SK-N-SH (cell line): ENCODE measurements around the gene MAGI2. TPM values are rescaled to one million over a fixed set of nuclear protein-coding genes. Genes with fewer than 3 reads are reported as not detected.
A peak's percentile ranks its signal among the peaks of the same experiment; 100 is the strongest.

Experiments used
- CTCF ChIA-PET: fragments of 300-600, 350-600 bp; formaldehyde crosslinking; extraction: SDS; loops from one replicate; lab custom pipeline; 2021; lab: Yijun Ruan, JAX
- POLR2A ChIA-PET: fragments of 350-600 bp; sonication (Branson Sonifier 250); formaldehyde crosslinking; extraction: SDS; loops from one replicate; lab custom pipeline; 2020; ENCODE audit warnings: antibody characterized with exemption, inconsistent platforms; lab: Yijun Ruan, JAX
- DNase-seq: peaks from one replicate; pipeline ENCODE4 v3.0.0; 2012
- H2AFZ ChIP-seq: fragments of 200-600 bp; sonication (generic); 2 replicates; pipeline ENCODE4 v1.8.1; 2016; ENCODE audit warnings: antibody characterized with exemption, mild to moderate bottlenecking, low read depth
- H3F3A ChIP-seq: fragments of 200-600 bp; sonication (generic); replicated peaks from 2 replicates; pipeline ENCODE3; 2016; ENCODE audit warnings: antibody characterized with exemption, mild to moderate bottlenecking; ENCODE audit not compliant: insufficient read depth
- H3K27ac ChIP-seq, 2 experiments: fragments of 200-500 bp in 1 of 2; fragments of 200-600 bp in 1 of 2; sonication (Bioruptor generic) in 1 of 2; sonication (generic), shearing (Covaris generic) in 1 of 2; 2 replicates each; pipeline versions ENCODE4 v1.5.1 to v1.6.1; 2014 to 2016; ENCODE audit warnings: low read depth in 2 of 2, inconsistent platforms in 1 of 2, low read length in 1 of 2, mild to moderate bottlenecking in 1 of 2, mixed read lengths in 1 of 2
- H3K27me3 ChIP-seq: fragments of 200-600 bp; sonication (generic), shearing (Covaris generic); 2 replicates; pipeline ENCODE4 v1.6.1; 2016; ENCODE audit warnings: mixed run types; ENCODE audit not compliant: insufficient read depth
- H3K36me3 ChIP-seq, 2 experiments: fragments of 200-500 bp in 1 of 2; fragments of 200-600 bp in 1 of 2; sonication (Bioruptor generic) in 1 of 2; sonication (generic) in 1 of 2; replicated peaks in 1 of 2; 2 replicates each; pipeline versions ENCODE3 to v1.5.1; 2014 to 2016; ENCODE audit warnings: low read length in 1 of 2, mild to moderate bottlenecking in 1 of 2; ENCODE audit not compliant: insufficient read depth in 2 of 2, control insufficient read depth in 1 of 2
- H3K4me1 ChIP-seq, 2 experiments: fragments of 200-500 bp in 1 of 2; fragments of 200-600 bp in 1 of 2; sonication (Bioruptor generic) in 1 of 2; sonication (generic), shearing (Covaris generic) in 1 of 2; 2 replicates each; pipeline versions ENCODE4 v1.5.1 to v1.6.1; 2014 to 2016; ENCODE audit warnings: low read depth in 1 of 2, low read length in 1 of 2, mixed run types in 1 of 2; ENCODE audit not compliant: insufficient read depth in 2 of 2, control insufficient read depth in 1 of 2
- H3K4me2 ChIP-seq: fragments of 200-600 bp; sonication (generic), shearing (Covaris generic); 2 replicates; pipeline ENCODE4 v1.6.1; 2017; ENCODE audit warnings: mixed run types
- H3K4me3 ChIP-seq, 2 experiments: fragments of 200-500 bp in 1 of 2; fragments of 200-600 bp in 1 of 2; sonication (Bioruptor generic) in 1 of 2; sonication (generic), shearing (Covaris generic) in 1 of 2; 2 replicates each; pipeline versions ENCODE4 v1.5.1 to v1.8.1; 2014 to 2016; ENCODE audit warnings: low read depth in 2 of 2, inconsistent platforms in 1 of 2, low read length in 1 of 2, mild to moderate bottlenecking in 1 of 2, mixed read lengths in 1 of 2, moderate library complexity in 1 of 2
- H3K79me2 ChIP-seq: fragments of 200-600 bp; sonication (generic); 2 replicates; pipeline ENCODE4 v1.8.1; 2017; ENCODE audit warnings: mild to moderate bottlenecking; ENCODE audit not compliant: insufficient read depth
- H3K9ac ChIP-seq: fragments of 200-600 bp; sonication (generic); 2 replicates; pipeline ENCODE4 v1.6.1; 2017; ENCODE audit warnings: mixed run types
- H3K9me2 ChIP-seq: fragments of 200-600 bp; sonication (generic); 2 replicates; pipeline ENCODE4 v1.6.1; 2017; ENCODE audit warnings: mixed run types
- H3K9me3 ChIP-seq: fragments of 200-600 bp; sonication (generic); 2 replicates; pipeline ENCODE4 v1.6.1; 2017; ENCODE audit warnings: mixed run types, mild to moderate bottlenecking, moderate library complexity
- H4K20me1 ChIP-seq: fragments of 200-600 bp; sonication (generic); 2 replicates; pipeline ENCODE4 v1.6.1; 2017; ENCODE audit warnings: mild to moderate bottlenecking, mixed run types; ENCODE audit not compliant: insufficient read depth
- ELF1 ChIP-seq: IDR thresholded peaks from 2 replicates; pipeline ENCODE4 v1.4.0; 2012
- EZH2phosphoT487 ChIP-seq: fragments of 200-600 bp; sonication (generic); IDR thresholded peaks from 2 replicates; pipeline ENCODE4 v1.6.1; 2017; ENCODE audit warnings: low read depth, mixed run types, mild to moderate bottlenecking, antibody characterized with exemption, moderate library complexity, borderline replicate concordance
- FOSL2 ChIP-seq: IDR thresholded peaks from 2 replicates; pipeline ENCODE4 v1.4.0; 2012; ENCODE audit warnings: low read depth, mild to moderate bottlenecking, moderate library complexity, borderline replicate concordance
- GABPA ChIP-seq: IDR thresholded peaks from 2 replicates; pipeline ENCODE4 v1.4.0; 2012; ENCODE audit warnings: low read depth, mild to moderate bottlenecking
- GATA2 ChIP-seq: sonication (generic); formaldehyde crosslinking; IDR thresholded peaks from 2 replicates; pipeline ENCODE4 v1.5.0; 2020; ENCODE audit warnings: mild to moderate bottlenecking, missing genetic modification reagents
- IRF3 ChIP-seq: fragments of 150-350 bp; IDR thresholded peaks from 2 replicates; pipeline ENCODE4 v1.6.1; 2016; ENCODE audit warnings: mild to moderate bottlenecking, low read depth, low read length
- MAX ChIP-seq: IDR thresholded peaks from 2 replicates; pipeline ENCODE4 v1.4.0; 2012; ENCODE audit warnings: low read depth
- NFIC ChIP-seq: IDR thresholded peaks from 2 replicates; pipeline ENCODE4 v1.4.0; 2012; ENCODE audit warnings: borderline replicate concordance
- REST ChIP-seq: IDR thresholded peaks from 2 replicates; pipeline ENCODE4 v1.6.1; 2012; ENCODE audit warnings: mild to moderate bottlenecking, low read depth, low read length, moderate library complexity
- SMC3 ChIP-seq: IDR thresholded peaks from 2 replicates; pipeline ENCODE4 v1.6.1; 2012; ENCODE audit warnings: low read depth, low read length, improper control_type of control experiment
- TAF1 ChIP-seq: IDR thresholded peaks from 2 replicates; pipeline ENCODE4 v1.6.1; 2012; ENCODE audit warnings: low read depth, mild to moderate bottlenecking, low read length, moderate library complexity, borderline replicate concordance
- YY1 ChIP-seq: IDR thresholded peaks from 2 replicates; pipeline ENCODE4 v1.4.0; 2012; ENCODE audit warnings: low read depth, mild to moderate bottlenecking
- ZBTB33 ChIP-seq: IDR thresholded peaks from 2 replicates; pipeline ENCODE4 v1.4.0; 2012; ENCODE audit warnings: low read depth, borderline replicate concordance
- WGBS: methylation state at CpG from one replicate; pipeline ENCODE4 v1.1.6; 2017; ENCODE audit warnings: low lambda C conversion rate; 5-methylcytosine and 5-hydroxymethylcytosine counted together
- polyA plus RNA-seq, 3 experiments: library from polyadenylated mRNA; depleted of rRNA; stranded (reverse); fragments of >200 nt; gene quantifications; 2 replicates each; pipeline ENCODE4 v1.2.3, GENCODE V29; 2012

MAGI2 gene
- polyA plus RNA-seq, 1 of the 3 experiments (the other 2 are of a cell fraction) = 1.1 TPM

- no peak for TF ChIP-seq MAX
- TF ChIP-seq REST = no peak
- no peak for TF ChIP-seq GABPA
- TF ChIP-seq YY1 = no peak
- TF ChIP-seq GATA2 (CRISPR knock-in tag) = no peak
- no peak for TF ChIP-seq SMC3
- TF ChIP-seq ELF1 = no peak
- no peak for TF ChIP-seq IRF3
- no peak for TF ChIP-seq TAF1
- no peak for TF ChIP-seq FOSL2
- H3K79me2 ChIP-seq = no peaks in the 10 kb centered on the region
- 88% methylated on average over 5 of the region's 5 CpGs for WGBS
- no peaks in the 10 kb centered on the region for H3F3A ChIP-seq
- H3K9me3 ChIP-seq = no peaks in the 10 kb centered on the region
- H3K4me2 ChIP-seq = no peak overlapping the region
- H3K27ac ChIP-seq = no peak overlapping the region
- H2AFZ ChIP-seq = no peak overlapping the region
- no peaks in the 10 kb centered on the region for H3K27me3 ChIP-seq
- H3K9me2 ChIP-seq = no peaks in the 10 kb centered on the region
- no peak overlapping the region for H3K4me3 ChIP-seq
- POLR2A ChIA-PET = no interaction called here
- H3K4me1 ChIP-seq = no peaks in the 10 kb centered on the region; a peak in 1 of 4 replicates
- CTCF ChIA-PET = interaction anchor here (1.8 to 3.8 kb wide), 2 partner anchors 12 to 31 kb away, joined by 6 to 9 read pairs; no protein-coding TSS in a partner anchor
- H4K20me1 ChIP-seq = no peaks in the 10 kb centered on the region
- no peak overlapping the region for H3K9ac ChIP-seq
- H3K36me3 ChIP-seq = no peaks in the 10 kb centered on the region
- DNase-seq = no peak
Measured at GRCh38 chr7:78165454-78165853, 1288.0 kb downstream of the MAGI2 start.

- TF ChIP-seq GATA2 (CRISPR knock-in tag) (no peak), EZH2phosphoT487 (no peak), NFIC (peak; percentile 71), ZBTB33 (no peak)
- no peaks in the 10 kb centered on the region for H3K9me3 ChIP-seq
- no peaks in the 10 kb centered on the region for H3K79me2 ChIP-seq
- no peak overlapping the region for H3K4me3 ChIP-seq
- H3K4me1 ChIP-seq = no peaks in the 10 kb centered on the region; a peak in 1 of 4 replicates
- H3K27me3 ChIP-seq = no peaks in the 10 kb centered on the region
- H3K27ac ChIP-seq = no peak overlapping the region
- no peaks in the 10 kb centered on the region for H3K36me3 ChIP-seq
- H3K9ac ChIP-seq = no peak overlapping the region
- H2AFZ ChIP-seq = no peak overlapping the region
- ChIA-PET POLR2A (no interaction called here), CTCF (interaction anchor here (0.7 to 3.8 kb wide), 2 partner anchors 11 to 148 kb away, joined by 4 to 9 read pairs; no protein-coding TSS in a partner anchor)
- no peak overlapping the region for H3K4me2 ChIP-seq
- 61% methylated on average over 1 of the region's 1 CpG for WGBS
- H3F3A ChIP-seq = no peaks in the 10 kb centered on the region
- no peak for DNase-seq
- no peaks in the 10 kb centered on the region for H4K20me1 ChIP-seq
- no peaks in the 10 kb centered on the region for H3K9me2 ChIP-seq
Measured at GRCh38 chr7:78164459-78164858, 1289.0 kb downstream of the MAGI2 start.
